HG03520 (cell line): Measurements from ENCODE around the gene FYN.

Experiments
- ATAC-seq: cut with Tn5 transposase; IDR thresholded peaks from one replicate; pipeline ENCODE4 v1.9.1; 2021; ENCODE audit warnings: mild to moderate bottlenecking, moderate library complexity; ENCODE audit not compliant: unreplicated experiment

The FYN gene

GRCh38 chr6:111667931-111668330, 205.3 kb downstream of the FYN start:
- ATAC-seq, result no peak

- no peak for ATAC-seq
These were observed 206.4 kb downstream of the FYN start for GRCh38 chr6:111666847-111667246.

DNA sequence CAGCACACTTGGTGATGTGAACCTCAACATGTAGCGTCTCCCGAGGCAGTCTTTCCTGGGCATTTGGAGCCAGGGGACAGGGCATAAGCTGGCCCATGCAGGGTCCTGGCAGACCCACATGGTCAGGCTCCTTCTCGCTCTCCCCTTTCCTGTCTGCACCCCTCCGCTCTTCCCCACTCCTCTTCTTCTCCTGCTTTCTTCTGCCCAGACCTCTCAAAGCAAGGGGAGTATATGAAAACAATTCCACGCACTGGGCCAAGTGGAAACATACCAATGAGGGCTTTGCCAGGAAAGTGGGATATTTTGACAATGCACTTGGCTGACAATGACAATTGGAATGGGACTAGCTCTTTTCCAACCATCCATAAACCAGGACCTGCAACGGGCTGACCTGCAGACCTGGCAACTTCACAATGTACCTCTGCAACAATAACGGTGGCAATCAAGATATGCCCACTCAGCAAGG, 208.7 kb downstream of the FYN start:
- no peak for ATAC-seq

DNA sequence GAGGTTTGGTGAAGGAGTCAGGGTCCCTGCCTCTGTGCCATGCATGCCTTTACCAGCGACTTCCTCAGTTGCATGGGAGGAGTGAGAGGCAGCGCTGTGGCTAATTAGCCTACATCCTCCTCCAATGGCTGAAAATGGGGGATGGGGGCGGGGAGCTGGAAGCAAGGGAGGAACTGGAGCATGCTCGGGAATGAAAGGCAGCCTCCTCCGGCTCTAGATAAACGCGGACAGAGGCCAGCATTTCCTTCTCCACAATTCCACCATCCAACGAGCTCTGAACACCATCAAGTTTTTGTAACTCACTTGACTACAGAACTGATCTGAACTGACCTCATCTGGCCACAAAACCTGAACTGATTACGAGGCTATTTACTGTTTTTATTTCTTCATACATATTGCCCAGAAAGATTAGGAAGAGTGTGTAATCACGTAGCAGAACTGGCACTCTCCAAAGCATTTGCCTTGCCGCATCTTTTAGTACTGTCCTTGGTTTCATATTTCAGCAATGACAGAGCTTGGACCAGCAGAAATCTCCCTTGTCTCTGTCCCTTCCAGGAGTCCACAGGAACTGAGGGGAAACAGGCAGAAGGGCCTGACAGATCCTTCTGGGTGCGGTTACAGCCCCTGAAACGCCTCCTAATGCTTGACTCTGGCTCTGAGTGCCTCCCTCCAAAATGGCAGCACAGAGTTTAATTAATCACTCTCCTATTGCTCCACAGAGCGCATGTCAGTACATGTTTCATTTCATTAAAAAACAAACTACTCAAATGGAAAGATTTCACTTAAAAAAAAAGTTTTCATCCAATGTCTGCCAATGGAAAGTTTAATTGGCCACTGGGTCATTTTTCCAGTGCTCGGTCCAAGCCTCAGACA, 209.3 kb downstream of the FYN start:
- no peak for ATAC-seq

- no peak for ATAC-seq
These were observed 210.3 kb downstream of the FYN start for GRCh38 chr6:111662794-111663593.

DNA sequence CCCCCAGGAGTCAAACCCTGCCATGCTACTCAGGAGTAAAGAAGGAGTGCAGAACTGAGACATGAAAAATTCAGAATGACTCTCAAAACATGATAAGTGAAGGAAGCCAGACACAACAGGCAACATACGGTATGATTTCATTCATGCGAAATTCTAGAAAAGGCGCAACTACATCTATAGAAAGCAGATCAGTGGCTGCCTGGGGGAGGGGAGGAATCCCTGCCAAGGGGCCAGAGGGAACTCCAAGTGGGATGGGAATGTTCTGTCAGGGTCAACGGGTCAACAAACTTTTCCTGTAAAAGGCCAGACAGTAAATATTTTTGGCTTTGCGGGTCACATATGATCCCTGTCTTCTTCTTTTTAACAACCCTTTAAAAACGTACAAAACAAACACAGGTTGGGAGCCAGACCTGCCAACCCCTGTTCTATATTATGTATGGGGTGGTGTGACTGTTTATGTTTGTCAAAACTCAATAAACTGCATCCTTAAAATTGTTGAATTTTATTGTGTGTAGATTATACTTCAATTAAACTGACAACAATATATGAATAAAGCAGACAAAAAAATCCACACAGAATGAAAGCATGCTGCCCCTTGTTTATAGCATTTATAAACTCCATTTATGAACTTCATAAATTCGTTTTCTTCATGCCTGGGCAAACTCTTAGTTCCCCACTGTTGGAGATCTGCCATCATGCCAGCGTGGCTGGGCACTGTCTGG, 211.0 kb downstream of the FYN start:
- ATAC-seq, result no peak

DNA sequence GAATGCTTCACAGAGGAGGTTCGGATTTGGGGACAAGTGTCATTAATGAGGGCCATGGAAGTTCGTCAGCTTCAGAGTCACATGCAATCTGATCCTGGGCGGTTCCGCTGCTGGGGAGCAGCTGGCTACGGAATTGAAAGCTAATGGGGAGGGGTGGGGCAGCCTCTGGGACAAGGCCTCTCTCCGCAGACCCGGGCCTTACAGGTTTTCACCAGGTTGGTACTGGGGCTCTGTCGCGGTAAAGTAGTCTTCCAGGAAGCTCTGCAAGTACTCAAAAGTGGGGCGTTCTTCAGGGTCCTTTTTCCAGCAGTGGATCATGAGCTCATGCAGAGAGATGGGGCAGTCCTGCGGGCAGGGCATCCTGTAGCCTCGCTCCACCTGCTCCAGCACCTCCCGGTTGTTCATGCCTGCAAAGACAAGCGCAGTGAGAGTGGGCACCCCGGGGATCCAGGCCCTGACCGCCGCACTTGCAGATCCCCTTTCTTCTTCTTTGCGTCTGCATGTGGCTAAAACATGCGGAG, 211.7 kb downstream of the FYN start:
- ATAC-seq, result no peak

GRCh38 chr6:111660531-111660930, 212.7 kb downstream of the FYN start:
- no peak for ATAC-seq

- no peak for ATAC-seq
These were observed 214.6 kb downstream of the FYN start for GRCh38 chr6:111658462-111659154.

DNA sequence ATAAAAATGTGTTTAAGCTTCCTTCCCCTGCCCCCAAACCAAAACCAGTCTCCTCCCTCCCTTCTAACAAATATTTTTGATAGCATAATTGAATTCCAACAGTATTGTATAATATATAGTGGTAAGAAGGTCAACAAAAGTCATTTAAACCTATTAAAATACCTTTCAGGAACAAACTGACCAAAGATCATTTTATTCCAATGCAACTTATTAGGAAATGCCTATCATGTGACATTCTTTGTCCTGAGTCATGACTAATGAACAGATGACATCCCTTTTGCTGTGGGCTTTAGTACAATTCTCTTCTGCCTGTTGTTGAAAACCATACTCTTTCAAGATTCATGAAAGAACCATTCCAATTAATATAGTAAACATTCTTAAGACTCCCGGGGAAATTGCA, 216.1 kb downstream of the FYN start:
- no peak for ATAC-seq

- ATAC-seq, result no peak
These were observed 219.3 kb downstream of the FYN start for GRCh38 chr6:111653979-111654378.

DNA sequence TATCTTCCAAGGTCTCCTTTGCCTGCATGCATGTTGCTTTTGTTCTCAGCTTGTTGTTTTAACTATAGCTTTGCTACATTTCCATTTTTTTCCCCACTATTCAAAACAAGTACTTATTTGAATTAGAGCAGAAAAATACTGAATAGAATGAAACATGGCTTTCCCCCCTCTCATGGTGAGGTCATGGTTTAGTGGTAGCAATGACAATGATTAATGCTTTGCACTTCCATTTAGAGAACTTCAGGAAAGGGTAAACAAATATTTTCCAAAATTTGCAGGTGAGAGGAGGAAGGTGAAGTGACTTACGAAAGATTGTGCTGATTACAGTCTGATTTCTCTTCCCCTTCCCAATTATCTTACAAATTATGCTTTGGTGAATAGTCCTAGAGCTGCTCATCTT, 219.8 kb downstream of the FYN start:
- no peak for ATAC-seq

DNA sequence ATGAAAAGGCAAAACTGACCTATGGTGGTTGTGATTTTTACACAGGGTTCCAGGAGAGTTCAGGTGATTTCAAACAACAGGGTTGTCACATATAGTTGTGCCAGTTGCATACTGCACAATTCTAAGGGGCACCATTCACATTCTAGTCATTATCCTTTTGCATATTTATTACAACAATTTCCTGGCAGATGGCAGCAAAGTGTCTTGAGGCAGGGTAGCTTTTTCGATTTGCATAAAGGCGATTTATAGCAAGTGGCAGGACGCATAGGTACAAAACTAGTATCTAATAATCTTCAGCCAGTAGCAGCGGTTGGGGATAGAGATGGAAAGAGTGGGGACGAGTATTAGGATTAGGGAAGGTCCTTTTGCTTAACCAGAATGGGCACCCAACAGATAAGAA, 221.1 kb downstream of the FYN start:
- ATAC-seq, result no peak

DNA sequence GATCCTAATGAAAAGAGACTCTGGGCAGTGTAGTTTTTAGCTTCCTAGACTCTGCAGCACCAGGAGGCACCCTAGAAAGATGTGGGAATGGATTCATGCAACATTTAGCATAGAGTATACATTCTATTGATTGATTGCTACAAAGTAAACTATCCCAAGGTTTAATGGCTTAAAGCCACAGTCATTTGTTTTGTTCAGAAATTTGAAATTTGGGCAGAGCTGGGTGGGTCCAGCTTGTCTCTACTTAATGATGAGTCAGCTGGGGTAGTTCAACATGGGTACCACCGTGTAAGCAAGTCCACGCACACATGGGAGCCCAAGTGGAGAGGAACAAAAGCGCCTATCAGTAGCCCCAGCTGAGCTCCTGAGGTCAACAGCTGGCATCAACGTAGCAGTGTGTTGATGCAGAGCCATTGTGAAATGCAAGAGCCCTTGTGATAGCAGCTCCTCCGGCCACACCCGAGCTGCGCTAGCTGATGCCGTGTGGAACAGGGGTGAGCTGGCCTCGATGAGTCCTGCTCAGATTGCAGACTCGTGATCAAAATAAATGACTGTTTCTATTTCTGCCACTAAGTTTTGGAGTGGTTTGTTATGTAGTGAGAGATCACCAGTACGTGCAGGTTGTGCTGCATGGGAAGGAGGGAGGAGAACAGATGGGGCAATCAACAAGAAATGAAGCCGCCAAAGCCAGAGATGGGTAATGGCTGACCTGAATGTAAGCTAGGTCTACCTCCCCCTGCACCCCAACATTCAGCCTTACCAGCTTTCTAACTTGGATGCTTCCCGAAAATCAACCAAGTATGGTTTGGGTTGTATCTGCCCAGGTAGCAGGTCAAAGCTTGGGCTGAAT, 221.8 kb downstream of the FYN start:
- no peak for ATAC-seq

DNA sequence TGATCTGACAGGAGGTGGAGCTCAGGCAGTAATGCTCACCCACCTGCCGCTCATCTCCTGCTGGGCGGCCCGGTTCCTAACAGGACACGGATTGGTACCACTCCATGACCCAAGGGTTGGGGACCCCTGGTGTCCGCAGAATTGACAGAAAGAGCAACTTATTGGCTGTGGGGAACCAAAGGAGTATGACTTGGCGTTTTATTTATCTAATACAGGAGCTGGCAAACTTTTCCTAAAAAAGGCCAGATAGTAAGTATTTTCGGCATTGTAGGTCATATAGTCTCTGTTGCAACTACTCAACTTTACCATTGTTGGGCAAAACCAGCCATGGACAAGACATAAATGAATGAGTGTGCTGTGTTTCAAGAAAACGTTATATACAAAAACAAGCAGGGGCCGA, 223.2 kb downstream of the FYN start:
- no peak for ATAC-seq

DNA sequence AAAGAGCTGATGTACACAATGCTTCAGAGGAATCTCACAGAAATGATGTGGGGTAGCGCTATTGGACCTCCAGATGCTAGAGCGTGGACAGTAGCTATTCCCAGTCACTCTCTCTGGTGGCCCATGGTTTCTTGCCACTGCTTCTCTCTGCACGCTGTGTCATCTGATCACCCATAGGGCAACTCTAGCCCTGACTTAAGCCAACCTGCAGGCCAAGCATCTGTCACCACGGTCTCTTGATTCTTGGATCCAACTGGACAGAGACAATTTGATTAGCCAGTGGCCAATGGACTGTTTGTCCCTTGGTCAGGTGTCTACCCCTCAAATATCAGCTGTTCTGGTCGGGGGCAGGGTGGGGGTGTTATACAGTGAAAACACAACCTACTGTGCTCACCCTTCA, 225.2 kb downstream of the FYN start:
- no peak for ATAC-seq

DNA sequence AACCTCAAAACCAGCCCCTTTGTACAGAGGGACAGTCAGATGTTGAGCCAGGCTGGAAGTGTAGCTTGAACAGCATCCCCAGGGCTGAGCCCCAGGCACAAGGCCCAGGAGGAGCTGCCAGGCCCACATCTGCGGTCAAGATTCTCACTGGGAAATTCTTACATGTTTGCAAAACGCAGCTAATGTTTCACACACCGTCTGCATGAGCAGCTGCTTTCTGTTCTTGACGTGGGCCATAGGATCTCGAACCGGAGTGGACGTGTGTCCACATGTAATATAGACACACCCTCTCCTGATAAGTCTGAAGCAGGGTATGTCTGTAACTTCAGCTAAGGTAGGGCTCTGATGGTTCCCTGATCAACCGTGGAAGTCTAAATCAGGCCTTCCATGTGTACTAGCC, 226.3 kb downstream of the FYN start:
- no peak for ATAC-seq

DNA sequence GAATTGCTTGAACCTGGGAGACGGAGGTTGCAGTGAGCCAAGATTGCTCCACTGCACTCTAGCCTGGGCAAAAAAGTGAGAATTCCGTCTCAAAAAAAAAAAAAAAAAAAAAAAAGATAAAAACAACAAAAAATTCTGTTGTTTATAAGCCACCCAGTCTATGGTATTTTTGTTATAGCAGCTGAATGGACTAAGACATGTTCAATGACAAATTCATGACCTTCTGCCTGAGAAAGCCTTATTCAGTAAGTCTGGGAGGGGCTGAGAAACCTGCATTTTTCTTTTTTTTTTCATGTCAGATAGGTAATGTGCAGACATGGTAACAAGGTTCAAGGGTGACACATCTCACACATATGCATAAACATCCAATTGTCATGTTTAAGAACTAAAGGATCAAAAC, 227.2 kb downstream of the FYN start:
- no peak for ATAC-seq

- ATAC-seq, result no peak
These were observed 228.3 kb downstream of the FYN start for GRCh38 chr6:111644893-111645430.
